Measurements from ENCODE around the gene PRKCE. TPM values are rescaled to one million over a fixed set of nuclear protein-coding genes. Genes with fewer than 3 reads are reported as not detected.

PRKCE gene
- total and polyA plus RNA-seq, 11 donors, result 4.1 to 22.3 (median 16.2) TPM

GRCh38 chr2:45739796-45740485 lies 88.5 kb downstream of the PRKCE start:
- Histone ChIP-seq H3K27me3 (no peaks in the 10 kb centered on the region), H3K4me1 (peaks cover 0 to 47% (median 19%) of the 10 kb centered on the region in 12 donors), H3K4me3 (no peak overlapping the region), H3K36me3 (peaks cover 0 to 3% (median 0%) of the 10 kb centered on the region in 9 donors), H3K9me3 (no peaks in the 10 kb centered on the region), H3K27ac (no peak overlapping the region)
- DNase-seq (no peak), ATAC-seq (no peak)
- TF ChIP-seq, protein P1, sequence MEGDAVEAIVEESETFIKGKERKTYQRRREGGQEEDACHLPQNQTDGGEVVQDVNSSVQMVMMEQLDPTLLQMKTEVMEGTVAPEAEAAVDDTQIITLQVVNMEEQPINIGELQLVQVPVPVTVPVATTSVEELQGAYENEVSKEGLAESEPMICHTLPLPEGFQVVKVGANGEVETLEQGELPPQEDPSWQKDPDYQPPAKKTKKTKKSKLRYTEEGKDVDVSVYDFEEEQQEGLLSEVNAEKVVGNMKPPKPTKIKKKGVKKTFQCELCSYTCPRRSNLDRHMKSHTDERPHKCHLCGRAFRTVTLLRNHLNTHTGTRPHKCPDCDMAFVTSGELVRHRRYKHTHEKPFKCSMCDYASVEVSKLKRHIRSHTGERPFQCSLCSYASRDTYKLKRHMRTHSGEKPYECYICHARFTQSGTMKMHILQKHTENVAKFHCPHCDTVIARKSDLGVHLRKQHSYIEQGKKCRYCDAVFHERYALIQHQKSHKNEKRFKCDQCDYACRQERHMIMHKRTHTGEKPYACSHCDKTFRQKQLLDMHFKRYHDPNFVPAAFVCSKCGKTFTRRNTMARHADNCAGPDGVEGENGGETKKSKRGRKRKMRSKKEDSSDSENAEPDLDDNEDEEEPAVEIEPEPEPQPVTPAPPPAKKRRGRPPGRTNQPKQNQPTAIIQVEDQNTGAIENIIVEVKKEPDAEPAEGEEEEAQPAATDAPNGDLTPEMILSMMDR (IDR thresholded peaks at IDR 0.05), result no peak
- no peak for TF ChIP-seq POLR2A (IDR thresholded peaks at IDR 0.05)
- intact Hi-C loops (cut with DNase I), result no loop called here

GRCh38 chr2:45741161-45741850 lies 89.8 kb downstream of the PRKCE start:
- 43 to 54% (median 47%) methylated on average over 5 to 7 of the region's 7 CpGs for WGBS, 4 donors
- no peak overlapping the region for H3K4me3 ChIP-seq
- TF ChIP-seq POLR2A (IDR thresholded peaks at IDR 0.05), result no peak
- peak overlapping the region in 1 of 12 donors; percentile 13 for H3K27ac ChIP-seq
- ATAC-seq, result peak in 3 of 4 donors; percentile 34 to 73 (median 57)
- peaks cover 0 to 43% (median 17%) of the 10 kb centered on the region in 12 donors for H3K4me1 ChIP-seq
- no peaks in the 10 kb centered on the region for H3K9me3 ChIP-seq
- DNase-seq, result peak; percentile 20 to 76 (median 57)
- intact Hi-C loops (cut with DNase I), result no loop called here
- peaks cover 0 to 3% (median 0%) of the 10 kb centered on the region in 9 donors for H3K36me3 ChIP-seq
- H3K27me3 ChIP-seq, result no peaks in the 10 kb centered on the region

DNA sequence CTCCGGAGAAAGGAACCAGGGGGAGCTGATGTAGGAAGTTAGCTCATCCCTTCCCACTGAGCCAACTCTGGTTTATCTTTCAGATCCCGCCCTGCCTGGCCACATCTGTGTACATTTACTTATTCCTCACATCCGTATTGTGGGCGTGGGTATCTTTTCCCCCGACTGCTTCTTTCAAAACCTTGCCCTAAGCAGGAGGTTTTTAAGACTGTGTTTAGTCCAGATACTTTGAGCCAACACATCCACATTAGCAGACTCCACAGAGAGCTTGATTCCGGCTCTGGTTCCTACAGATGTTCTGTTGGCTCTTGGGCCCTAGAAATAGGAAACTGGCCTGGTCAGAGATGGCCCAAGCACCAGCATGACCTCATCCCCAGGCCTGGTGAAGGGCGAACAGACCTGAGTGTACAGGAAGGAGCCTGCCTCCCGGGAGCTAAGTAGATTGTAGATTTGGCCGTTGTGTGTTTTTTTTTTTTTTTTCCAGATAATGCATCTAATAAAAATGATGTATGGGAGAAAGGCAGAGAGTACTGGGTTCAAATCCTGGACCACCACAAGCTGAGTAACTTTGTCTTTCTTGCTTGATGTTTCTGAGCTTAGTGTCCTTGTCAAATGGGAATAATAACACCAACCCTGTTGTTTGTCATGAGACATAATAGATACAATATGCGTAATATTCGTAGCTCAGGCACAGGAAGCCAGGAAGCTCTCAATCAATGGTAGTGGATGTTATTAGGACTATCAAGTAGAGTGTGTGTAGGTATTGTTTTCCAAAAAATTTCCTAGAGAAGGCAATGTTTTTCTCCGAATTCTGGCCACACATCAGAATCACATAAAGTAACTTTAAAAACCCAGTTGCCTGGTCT lies 92.3 kb downstream of the PRKCE start:
- H3K27ac ChIP-seq, result peak overlapping the region in 11 of 12 donors; percentile 40 to 74 (median 55)
- H3K4me3 ChIP-seq, result no peak overlapping the region
- no peaks in the 10 kb centered on the region for H3K36me3 ChIP-seq
- TF ChIP-seq POLR2A (IDR thresholded peaks at IDR 0.05), result no peak
- TF ChIP-seq, protein P1 (IDR thresholded peaks at IDR 0.05), result no peak
- ATAC-seq (peak; percentile 77 to 93 (median 90)), DNase-seq (peak; percentile 62 to 82 (median 72))
- 44 to 59% (median 51%) methylated on average over 12 of the region's 12 CpGs for WGBS, 4 donors
- peaks cover 0 to 8% (median 2%) of the 10 kb centered on the region in 12 donors for H3K9me3 ChIP-seq
- H3K4me1 ChIP-seq, result peaks cover 0 to 43% (median 17%) of the 10 kb centered on the region in 12 donors
- H3K27me3 ChIP-seq, result no peaks in the 10 kb centered on the region
- intact Hi-C loops (cut with DNase I), result no loop called here

- Histone ChIP-seq H3K36me3 (no peaks in the 10 kb centered on the region), H3K27ac (peak overlapping the region in 4 of 12 donors; percentile 13 to 70 (median 60)), H3K4me1 (peaks cover 0 to 44% (median 17%) of the 10 kb centered on the region in 12 donors), H3K9me3 (peaks cover 0 to 8% (median 2%) of the 10 kb centered on the region in 12 donors), H3K4me3 (no peak overlapping the region), H3K27me3 (no peaks in the 10 kb centered on the region)
- ATAC-seq, result no peak
- no peak for DNase-seq
- intact Hi-C loops (cut with DNase I), result no loop called here
- WGBS, 4 donors, result 82 to 88% (median 86%) methylated on average over 5 of the region's 5 CpGs
- TF ChIP-seq, protein P1 (IDR thresholded peaks at IDR 0.05), result no peak
- TF ChIP-seq POLR2A (IDR thresholded peaks at IDR 0.05), result no peak
Measured at GRCh38 chr2:45745231-45745630, 93.8 kb downstream of the PRKCE start.
